Adrenal gland (tissue), 5 donors: Measurements from ENCODE around the gene EVC.

Experiments
- CTCF ChIP-seq, 6 experiments: fragments of 450-650 bp in 4 of 6; fragments of 200-600 bp in 2 of 6; sonication (generic) in 1 of 6; IDR thresholded peaks; 1 replicate in 5 of 6; 2 replicates in 1 of 6; pipeline versions ENCODE4 v1.5.1 to v1.8.0; 2016 to 2021; ENCODE audit warnings: antibody characterized with exemption in 6 of 6, mild to moderate bottlenecking in 2 of 6, moderate library complexity in 1 of 6
- POLR2A ChIP-seq, 2 donors: fragments of 450-650 bp; IDR thresholded peaks; one replicate each; pipeline ENCODE4 v1.6.1; 2017; ENCODE audit warnings: antibody characterized with exemption in 2 of 2, mild to moderate bottlenecking in 2 of 2, moderate library complexity in 1 of 2
- donor health status: DM: no; HTN: no; CAD: no.

GRCh38 chr4:5753766-5754528 lies 42.9 kb downstream of the EVC start:
- TF ChIP-seq CTCF (IDR thresholded peaks at IDR 0.05) (no peak), POLR2A (IDR thresholded peaks at IDR 0.05) (no peak)
